ENCODE data around the gene LRP10.

Gene LRP10

GRCh38 chr14:22915886-22916521 is 44.5 kb downstream of the LRP10 start:
- TF ChIP-seq CTCF (IDR thresholded peaks at IDR 0.05; ENCODE audit: low read depth, low read length, missing control alignments) = no peak
- H3K4me3 ChIP-seq (ENCODE audit: low read depth, low read length) = no peak overlapping the region
- in situ Hi-C loops (cut with HindIII; ENCODE audit: low sequenced_read_pairs) = no loop called here
- no peak for DNase-seq (ENCODE audit: low read depth)

- H3K4me3 ChIP-seq (ENCODE audit: low read depth, low read length) = peak within 1 kb of the TSS; percentile 80
- in situ Hi-C loops (cut with HindIII; ENCODE audit: low sequenced_read_pairs) = no loop called here
- TF ChIP-seq CTCF (IDR thresholded peaks at IDR 0.05; ENCODE audit: low read depth, low read length, missing control alignments) = peak; percentile 5
- peak; percentile 100 for DNase-seq (ENCODE audit: low read depth)
These were observed 47.5 kb downstream of the LRP10 start, which contains the start of gene RBM23 for GRCh38 chr14:22918804-22919600. Gene RBM23 (minus strand): TSS chr14:22919149.

GRCh38 chr14:22919601-22919921 is 48.0 kb downstream of the LRP10 start:
- in situ Hi-C loops (cut with HindIII; ENCODE audit: low sequenced_read_pairs) = no loop called here
- TF ChIP-seq CTCF (IDR thresholded peaks at IDR 0.05; ENCODE audit: low read depth, low read length, missing control alignments) = no peak
- H3K4me3 ChIP-seq (ENCODE audit: low read depth, low read length) = peak overlapping the region; percentile 17
- no peak for DNase-seq (ENCODE audit: low read depth)

- no peak overlapping the region for H3K4me3 ChIP-seq (ENCODE audit: low read depth, low read length)
- in situ Hi-C loops (cut with HindIII; ENCODE audit: low sequenced_read_pairs) = no loop called here
- TF ChIP-seq CTCF (IDR thresholded peaks at IDR 0.05; ENCODE audit: low read depth, low read length, missing control alignments) = no peak
- DNase-seq (ENCODE audit: low read depth) = no peak
These were observed 49.2 kb downstream of the LRP10 start for GRCh38 chr14:22920697-22921096.

- in situ Hi-C loops (cut with HindIII; ENCODE audit: low sequenced_read_pairs) = no loop called here
- no peak for TF ChIP-seq CTCF (IDR thresholded peaks at IDR 0.05; ENCODE audit: low read depth, low read length, missing control alignments)
- DNase-seq (ENCODE audit: low read depth) = no peak
- H3K4me3 ChIP-seq (ENCODE audit: low read depth, low read length) = no peak overlapping the region
These were observed 50.8 kb downstream of the LRP10 start for GRCh38 chr14:22922294-22922693.

- in situ Hi-C loops (cut with HindIII; ENCODE audit: low sequenced_read_pairs) = no loop called here
- no peak for DNase-seq (ENCODE audit: low read depth)
- H3K4me3 ChIP-seq (ENCODE audit: low read depth, low read length) = no peak overlapping the region
- TF ChIP-seq CTCF (IDR thresholded peaks at IDR 0.05; ENCODE audit: low read depth, low read length, missing control alignments) = no peak
These were observed 52.2 kb downstream of the LRP10 start for GRCh38 chr14:22923746-22924145.
